ENCODE measurements around the gene SLC25A44.

SLC25A44 gene

DNA sequence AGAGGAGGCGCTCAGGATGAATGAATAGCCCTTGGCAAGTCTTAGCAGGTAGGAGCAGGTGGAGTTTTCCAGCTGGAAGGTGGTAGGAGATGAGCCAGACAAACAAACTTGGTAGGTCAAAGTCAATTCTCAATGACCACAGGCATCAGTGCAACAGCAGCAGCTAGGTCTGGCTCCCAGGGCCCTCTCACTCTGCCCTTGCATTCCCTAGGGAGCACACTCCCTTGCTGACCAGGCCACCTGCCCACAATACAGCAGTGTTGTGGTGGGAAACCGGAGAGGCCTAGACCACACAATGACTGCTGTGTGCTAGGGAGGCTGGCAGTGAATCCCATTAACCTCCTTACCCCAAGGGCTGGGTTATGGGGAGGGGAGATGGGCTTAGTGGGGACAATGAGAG, 67.0 kb downstream of the SLC25A44 start:
- Histone ChIP-seq H3K4me2 (ENCODE audit: low read length) (no peak overlapping the region), H2AFZ (no peak overlapping the region), H3K4me3 (ENCODE audit: low read depth, low read length) (no peak overlapping the region), H3K27ac (no peak overlapping the region), H3K27me3 (ENCODE audit: control insufficient read depth, insufficient read depth, low read length) (no peaks in the 10 kb centered on the region), H3K4me1 (no peaks in the 10 kb centered on the region), H3K9ac (no peak overlapping the region), H3K9me3 (ENCODE audit: control insufficient read depth, low read length) (no peaks in the 10 kb centered on the region), H3K79me2 (no peaks in the 10 kb centered on the region), H3K36me3 (ENCODE audit: control insufficient read depth, insufficient read depth, low read length) (no peaks in the 10 kb centered on the region)
- TF ChIP-seq, protein P1, sequence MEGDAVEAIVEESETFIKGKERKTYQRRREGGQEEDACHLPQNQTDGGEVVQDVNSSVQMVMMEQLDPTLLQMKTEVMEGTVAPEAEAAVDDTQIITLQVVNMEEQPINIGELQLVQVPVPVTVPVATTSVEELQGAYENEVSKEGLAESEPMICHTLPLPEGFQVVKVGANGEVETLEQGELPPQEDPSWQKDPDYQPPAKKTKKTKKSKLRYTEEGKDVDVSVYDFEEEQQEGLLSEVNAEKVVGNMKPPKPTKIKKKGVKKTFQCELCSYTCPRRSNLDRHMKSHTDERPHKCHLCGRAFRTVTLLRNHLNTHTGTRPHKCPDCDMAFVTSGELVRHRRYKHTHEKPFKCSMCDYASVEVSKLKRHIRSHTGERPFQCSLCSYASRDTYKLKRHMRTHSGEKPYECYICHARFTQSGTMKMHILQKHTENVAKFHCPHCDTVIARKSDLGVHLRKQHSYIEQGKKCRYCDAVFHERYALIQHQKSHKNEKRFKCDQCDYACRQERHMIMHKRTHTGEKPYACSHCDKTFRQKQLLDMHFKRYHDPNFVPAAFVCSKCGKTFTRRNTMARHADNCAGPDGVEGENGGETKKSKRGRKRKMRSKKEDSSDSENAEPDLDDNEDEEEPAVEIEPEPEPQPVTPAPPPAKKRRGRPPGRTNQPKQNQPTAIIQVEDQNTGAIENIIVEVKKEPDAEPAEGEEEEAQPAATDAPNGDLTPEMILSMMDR (IDR thresholded peaks at IDR 0.05), result no peak

Measured in parathyroid adenoma (tissue), 2 donors.